GM20000 (cell line): ENCODE results near the gene MDGA2.

ENCODE experiments used
- DNase-seq: peaks from one replicate; pipeline ENCODE4 v3.0.0; 2012; ENCODE audit warnings: low spot score
- TF ChIP-seq, protein P1 (sequence below): IDR thresholded peaks from 2 replicates; pipeline ENCODE4 v1.5.1; 2012; ENCODE audit warnings: mild to moderate bottlenecking, control low read depth; ENCODE audit errors: extremely low read depth, missing control alignments

Gene MDGA2

DNA sequence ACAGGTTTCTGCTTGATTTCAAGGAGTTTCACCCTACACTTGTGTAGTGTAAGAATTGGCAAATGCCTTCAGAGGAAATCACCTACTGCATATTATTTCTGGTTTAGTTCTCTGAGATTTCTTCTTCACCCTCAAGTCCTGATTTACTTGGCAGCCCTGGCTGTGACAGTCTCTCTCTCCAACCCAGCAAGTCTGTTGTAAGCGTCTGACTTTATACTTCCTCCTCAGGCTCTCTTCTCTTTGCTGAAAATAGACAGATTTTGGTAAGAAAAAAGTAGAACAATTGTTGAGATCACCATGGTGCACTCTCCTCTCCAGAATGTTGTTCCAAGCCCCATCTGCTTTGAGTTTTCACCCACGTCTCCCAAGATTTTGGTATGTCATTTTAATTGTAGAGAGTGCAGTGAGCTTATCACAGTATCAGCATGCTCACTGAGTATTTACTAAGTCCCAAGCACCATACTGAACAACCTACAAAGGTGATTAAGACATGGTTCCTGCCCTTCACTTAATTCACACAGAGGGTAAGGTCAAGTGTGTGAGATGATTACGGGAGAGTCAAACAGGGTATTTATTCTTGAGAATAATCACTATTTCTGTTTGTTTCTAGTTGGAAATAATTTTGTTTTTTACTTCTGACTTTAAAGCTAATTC, 148.7 kb downstream of the MDGA2 start:
- TF ChIP-seq, protein P1, sequence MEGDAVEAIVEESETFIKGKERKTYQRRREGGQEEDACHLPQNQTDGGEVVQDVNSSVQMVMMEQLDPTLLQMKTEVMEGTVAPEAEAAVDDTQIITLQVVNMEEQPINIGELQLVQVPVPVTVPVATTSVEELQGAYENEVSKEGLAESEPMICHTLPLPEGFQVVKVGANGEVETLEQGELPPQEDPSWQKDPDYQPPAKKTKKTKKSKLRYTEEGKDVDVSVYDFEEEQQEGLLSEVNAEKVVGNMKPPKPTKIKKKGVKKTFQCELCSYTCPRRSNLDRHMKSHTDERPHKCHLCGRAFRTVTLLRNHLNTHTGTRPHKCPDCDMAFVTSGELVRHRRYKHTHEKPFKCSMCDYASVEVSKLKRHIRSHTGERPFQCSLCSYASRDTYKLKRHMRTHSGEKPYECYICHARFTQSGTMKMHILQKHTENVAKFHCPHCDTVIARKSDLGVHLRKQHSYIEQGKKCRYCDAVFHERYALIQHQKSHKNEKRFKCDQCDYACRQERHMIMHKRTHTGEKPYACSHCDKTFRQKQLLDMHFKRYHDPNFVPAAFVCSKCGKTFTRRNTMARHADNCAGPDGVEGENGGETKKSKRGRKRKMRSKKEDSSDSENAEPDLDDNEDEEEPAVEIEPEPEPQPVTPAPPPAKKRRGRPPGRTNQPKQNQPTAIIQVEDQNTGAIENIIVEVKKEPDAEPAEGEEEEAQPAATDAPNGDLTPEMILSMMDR = no peak
- DNase-seq = no peak

DNA sequence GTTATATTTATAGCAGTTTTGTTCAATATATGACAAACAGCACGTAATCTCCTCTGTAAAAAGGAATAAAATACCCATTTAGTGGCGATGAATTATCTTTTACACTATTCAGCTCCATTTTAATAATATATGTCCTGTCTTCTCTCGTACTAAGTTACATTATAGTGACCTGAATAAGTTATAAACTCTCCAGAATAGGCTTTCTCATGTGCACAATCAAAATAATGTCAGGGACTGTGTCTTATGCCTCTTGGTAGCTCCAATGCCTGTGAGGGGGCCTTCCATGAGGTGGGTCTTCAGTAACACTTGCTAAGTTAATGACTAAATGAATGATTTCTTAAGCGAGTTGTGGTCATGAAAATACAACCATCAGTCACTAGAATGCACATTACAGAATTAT, 150.9 kb downstream of the MDGA2 start:
- TF ChIP-seq, protein P1 = no peak
- no peak for DNase-seq

DNA sequence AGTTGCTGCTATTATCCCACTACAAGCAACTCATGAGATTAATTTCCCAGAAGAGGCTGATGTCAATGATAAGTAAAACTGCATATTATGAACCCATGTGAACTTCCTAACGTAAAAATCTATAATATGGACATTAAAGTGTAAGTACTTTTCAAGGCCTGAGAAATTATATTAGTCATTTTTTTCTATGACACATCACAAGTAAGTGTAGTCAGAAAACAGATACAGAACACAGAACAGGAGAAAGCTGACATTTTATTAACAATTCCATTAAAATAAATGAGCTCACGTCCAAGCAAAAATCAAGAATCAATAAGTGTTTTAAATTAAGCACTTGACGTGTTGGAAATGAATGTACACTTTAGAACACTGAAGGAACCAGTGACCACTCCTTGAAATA, 155.0 kb downstream of the MDGA2 start:
- DNase-seq = no peak
- TF ChIP-seq, protein P1 = no peak

DNA sequence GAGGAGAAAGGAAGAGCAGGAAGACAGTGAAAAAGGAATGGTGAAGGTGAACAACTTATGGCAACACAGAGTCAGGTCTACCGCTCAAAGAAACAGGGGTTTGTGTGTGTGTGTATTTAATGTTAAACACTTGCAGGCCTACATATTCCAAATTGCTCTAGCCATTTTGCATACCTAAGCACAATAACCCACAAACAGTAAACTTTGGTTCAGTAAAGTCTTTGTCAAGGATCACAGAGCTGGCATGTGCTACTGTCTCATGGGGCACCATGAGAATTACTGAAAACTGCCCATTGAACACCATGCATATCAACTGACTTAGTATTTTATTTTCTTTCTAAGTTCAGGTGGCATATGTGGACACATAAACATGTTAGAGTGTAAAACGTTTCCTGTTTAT, 163.6 kb downstream of the MDGA2 start:
- TF ChIP-seq, protein P1 = no peak
- no peak for DNase-seq

DNA sequence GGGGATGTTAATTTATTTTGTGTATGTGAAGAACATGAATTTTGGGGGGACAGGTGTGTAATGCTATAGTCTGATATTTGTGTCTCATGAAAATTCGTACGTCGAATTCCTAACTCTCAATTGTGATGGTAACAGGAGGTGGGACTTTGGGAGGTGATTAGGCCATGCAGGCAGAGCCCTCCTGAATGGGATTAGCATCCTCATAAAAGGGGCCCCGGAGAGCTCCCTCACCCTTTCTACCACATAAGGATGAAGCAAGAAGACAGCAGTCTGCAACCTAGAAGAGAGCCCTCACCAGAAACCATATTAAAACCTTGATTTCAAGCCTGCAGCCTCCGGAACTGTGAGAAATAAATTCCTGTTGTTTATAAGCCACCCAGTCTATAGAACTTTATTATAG, 165.4 kb downstream of the MDGA2 start:
- TF ChIP-seq, protein P1 = no peak

DNA sequence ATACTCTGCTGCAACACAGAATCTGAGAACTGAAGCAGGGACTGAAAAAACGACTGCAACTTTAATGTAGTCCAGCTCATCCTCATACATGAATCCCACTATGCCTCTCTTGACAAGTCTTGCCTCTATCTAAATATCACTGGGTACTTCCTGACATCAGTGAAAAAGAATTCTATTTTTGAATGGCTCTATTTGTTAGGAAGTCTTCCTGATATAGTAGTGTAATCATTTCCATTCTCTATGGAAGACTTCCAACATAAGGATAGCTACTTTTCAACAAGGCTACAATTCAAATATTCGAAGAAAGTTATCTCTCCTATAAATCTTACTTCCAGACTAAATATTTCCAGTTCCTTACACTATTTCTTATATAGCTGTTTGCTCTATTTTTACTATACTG, 167.5 kb downstream of the MDGA2 start:
- TF ChIP-seq, protein P1 = no peak
- no peak for DNase-seq

More for the DNA sequence above, 165.4 kb downstream of the MDGA2 start:
- no peak for DNase-seq

DNA sequence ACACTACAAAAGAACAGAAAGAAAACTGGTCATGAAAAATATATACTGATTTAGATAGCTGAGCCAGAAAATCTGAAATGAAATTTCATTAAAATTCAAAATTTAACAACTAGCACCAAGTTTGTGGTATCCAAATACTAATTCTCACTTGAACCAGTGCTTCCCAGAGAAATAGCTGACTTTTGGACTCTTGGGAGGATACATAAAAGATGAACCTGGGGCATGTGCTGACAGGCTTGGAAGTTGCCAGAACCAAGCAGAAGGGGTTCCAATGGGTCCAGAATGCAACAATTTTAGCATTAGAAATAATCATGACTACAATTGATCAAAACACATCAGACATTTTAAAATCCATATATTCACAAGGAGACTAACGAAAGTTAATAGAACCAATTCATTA, 175.0 kb downstream of the MDGA2 start:
- no peak for DNase-seq
- TF ChIP-seq, protein P1 = no peak
